Skeletal muscle tissue (tissue), 4 donors: Measurements from ENCODE around the gene ZDHHC4. TPM values are rescaled to one million over a fixed set of nuclear protein-coding genes. Genes with fewer than 3 reads are reported as not detected.

Experiments used
- H3K27ac ChIP-seq: one replicate; pipeline ENCODE4 v1.7.0; 2013; ENCODE audit warnings: mild to moderate bottlenecking, low read depth, low read length, inconsistent platforms
- H3K27me3 ChIP-seq, 3 donors: one replicate each; pipeline ENCODE4 v1.7.0; 2013; ENCODE audit warnings: low read length in 3 of 3; ENCODE audit not compliant: control insufficient read depth in 3 of 3, insufficient read depth in 3 of 3
- H3K36me3 ChIP-seq, 3 donors: one replicate each; pipeline ENCODE4 v1.7.0; 2013; ENCODE audit warnings: low read length in 3 of 3; ENCODE audit not compliant: control insufficient read depth in 3 of 3, insufficient read depth in 3 of 3
- H3K4me1 ChIP-seq, 3 donors: one replicate each; pipeline ENCODE4 v1.7.0; 2013; ENCODE audit warnings: low read length in 3 of 3, mild to moderate bottlenecking in 3 of 3; ENCODE audit not compliant: control insufficient read depth in 3 of 3, insufficient read depth in 3 of 3
- H3K4me3 ChIP-seq, 3 donors: one replicate each; pipeline ENCODE4 v1.7.0; 2013; ENCODE audit warnings: low read length in 3 of 3
- H3K9ac ChIP-seq, 3 donors: one replicate each; pipeline ENCODE4 v1.7.0; 2013; ENCODE audit warnings: low read length in 3 of 3, mild to moderate bottlenecking in 3 of 3, moderate library complexity in 2 of 3, low read depth in 1 of 3
- H3K9me3 ChIP-seq, 3 donors: one replicate each; pipeline ENCODE4 v1.7.0; 2013; ENCODE audit warnings: low read length in 3 of 3; ENCODE audit not compliant: control insufficient read depth in 3 of 3
- total RNA-seq: library from RNA; depleted of rRNA; stranded (reverse); fragments of >200 nt; gene quantifications from one replicate; pipeline ENCODE4 v1.2.3, GENCODE V29; 2014
- donor health status: Osteomylitis.

The ZDHHC4 gene
- total RNA-seq, 1 donor from 2014 or later: 68.9 TPM

DNA sequence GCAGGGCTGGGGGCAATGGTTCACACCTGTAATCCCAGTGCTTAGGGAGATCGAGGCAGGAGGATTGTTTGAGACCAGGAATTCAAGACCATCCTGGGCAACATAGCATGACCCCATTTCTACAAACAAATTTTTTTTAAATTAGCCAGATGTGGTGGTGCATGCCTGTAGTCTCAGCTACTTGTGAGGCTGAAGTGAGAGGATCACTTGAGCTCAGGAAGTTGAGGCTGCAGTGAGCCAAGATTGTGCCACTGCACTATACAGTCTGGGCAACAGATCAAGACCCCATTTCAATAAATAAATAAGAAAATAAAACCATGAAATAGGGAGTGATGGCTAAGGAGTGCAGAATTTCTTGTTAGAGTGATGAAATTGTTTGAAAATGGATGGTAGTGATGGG, 34.9 kb upstream of the ZDHHC4 start:
- Histone ChIP-seq H3K4me3 (no peak overlapping the region), H3K9me3 (no peaks in the 10 kb centered on the region), H3K36me3 (no peaks in the 10 kb centered on the region), H3K4me1 (no peaks in the 10 kb centered on the region), H3K27me3 (peaks cover 10 to 24% (median 20%) of the 10 kb centered on the region in 3 donors), H3K9ac (no peak overlapping the region), H3K27ac (no peak overlapping the region)

DNA sequence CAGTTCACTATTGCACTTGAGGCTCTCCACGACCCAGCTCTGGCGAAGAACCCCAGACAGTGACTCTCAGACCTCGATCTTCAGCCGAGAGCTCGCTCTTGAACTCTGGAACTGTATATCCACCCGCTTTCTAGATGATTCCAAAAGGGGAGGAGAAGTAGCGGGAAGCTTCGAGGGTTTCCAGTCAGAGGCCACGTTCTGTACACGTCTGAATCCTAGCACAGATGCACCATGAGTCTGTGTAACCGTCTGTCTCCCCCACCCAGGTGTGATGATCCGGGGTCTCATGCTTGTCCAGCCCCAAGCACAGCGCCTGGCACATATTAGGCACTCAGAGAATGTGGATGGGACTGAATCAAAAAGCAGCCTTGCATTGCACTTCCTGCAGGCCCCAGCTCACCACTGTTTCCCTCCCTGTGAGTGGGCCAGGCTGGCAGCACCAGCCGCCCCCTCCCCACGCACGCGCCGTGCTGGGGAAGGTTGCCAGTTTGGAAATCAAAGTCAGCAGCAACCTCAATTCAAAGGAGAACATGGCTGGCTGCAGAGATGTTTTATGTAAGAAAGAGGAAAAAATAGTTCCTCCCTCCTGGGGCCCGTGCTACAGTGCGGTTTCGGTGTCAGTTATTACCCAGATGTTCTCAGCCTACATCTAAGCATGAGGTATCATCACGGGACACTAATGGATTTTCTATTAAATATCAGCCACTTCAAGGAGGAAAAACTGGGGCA, 31.7 kb upstream of the ZDHHC4 start:
- Histone ChIP-seq H3K9ac (no peak overlapping the region), H3K36me3 (no peaks in the 10 kb centered on the region), H3K27me3 (peaks cover 0 to 6% (median 5%) of the 10 kb centered on the region in 3 donors), H3K4me1 (no peaks in the 10 kb centered on the region), H3K4me3 (no peak overlapping the region), H3K9me3 (no peaks in the 10 kb centered on the region), H3K27ac (no peak overlapping the region)

GRCh38 chr7:6546498-6547251, 30.6 kb upstream of the ZDHHC4 start:
- no peaks in the 10 kb centered on the region for H3K9me3 ChIP-seq
- H3K36me3 ChIP-seq: no peaks in the 10 kb centered on the region
- no peaks in the 10 kb centered on the region for H3K4me1 ChIP-seq
- H3K4me3 ChIP-seq: no peak overlapping the region
- no peak overlapping the region for H3K27ac ChIP-seq
- no peak overlapping the region for H3K9ac ChIP-seq
- H3K27me3 ChIP-seq: peaks cover 0 to 6% (median 5%) of the 10 kb centered on the region in 3 donors

DNA sequence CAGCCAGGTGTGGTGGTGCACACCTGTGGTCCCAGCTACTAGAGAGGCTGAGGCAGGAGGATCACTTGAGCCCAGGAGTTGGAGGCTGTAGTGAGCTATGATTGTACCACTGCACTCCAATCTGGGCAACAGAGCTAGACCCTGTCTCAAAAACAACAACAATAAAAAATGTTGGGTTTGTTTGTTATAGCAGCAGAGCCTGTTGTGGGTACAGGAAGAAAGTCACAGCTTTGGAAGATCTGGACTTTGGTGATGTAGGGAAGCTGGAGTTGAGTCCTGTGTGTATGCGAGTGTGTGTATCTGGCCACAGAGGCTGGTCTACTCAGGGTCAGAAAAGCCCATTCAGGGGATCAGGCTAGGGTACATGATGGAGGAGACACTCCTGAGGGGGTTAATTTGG, 29.9 kb upstream of the ZDHHC4 start:
- H3K36me3 ChIP-seq: no peaks in the 10 kb centered on the region
- H3K27ac ChIP-seq: no peak overlapping the region
- H3K9me3 ChIP-seq: no peaks in the 10 kb centered on the region
- H3K4me3 ChIP-seq: no peak overlapping the region
- H3K9ac ChIP-seq: no peak overlapping the region
- peaks cover 0 to 6% (median 5%) of the 10 kb centered on the region in 3 donors for H3K27me3 ChIP-seq
- no peaks in the 10 kb centered on the region for H3K4me1 ChIP-seq

GRCh38 chr7:6551016-6551511, 26.2 kb upstream of the ZDHHC4 start, which contains the start of gene GRID2IP:
Gene GRID2IP (minus strand): TSS chr7:6551461. CDS start chr7:6551436, 25 bp downstream.
- H3K9ac ChIP-seq: no peak within 1 kb of the TSS

GRCh38 chr7:6553448-6554044, 23.7 kb upstream of the ZDHHC4 start:
- no peaks in the 10 kb centered on the region for H3K9me3 ChIP-seq
- no peak overlapping the region for H3K4me3 ChIP-seq
- no peaks in the 10 kb centered on the region for H3K36me3 ChIP-seq
- H3K4me1 ChIP-seq: no peaks in the 10 kb centered on the region
- no peak overlapping the region for H3K27ac ChIP-seq
- H3K9ac ChIP-seq: no peak overlapping the region
- H3K27me3 ChIP-seq: peaks cover 0 to 4% (median 0%) of the 10 kb centered on the region in 3 donors

More at GRCh38 chr7:6551016-6551511, 26.2 kb upstream of the ZDHHC4 start, which contains the start of gene GRID2IP:
- Histone ChIP-seq H3K4me1 (no peaks in the 10 kb centered on the region), H3K4me3 (no peak within 1 kb of the TSS), H3K9me3 (no peaks in the 10 kb centered on the region), H3K27me3 (peaks cover 0 to 4% (median 0%) of the 10 kb centered on the region in 3 donors), H3K27ac (no peak within 1 kb of the TSS), H3K36me3 (no peaks in the 10 kb centered on the region)

- Histone ChIP-seq H3K9me3 (no peaks in the 10 kb centered on the region), H3K4me1 (no peaks in the 10 kb centered on the region), H3K4me3 (no peak overlapping the region), H3K36me3 (no peaks in the 10 kb centered on the region), H3K9ac (no peak overlapping the region), H3K27ac (no peak overlapping the region), H3K27me3 (peaks cover 0 to 5% (median 2%) of the 10 kb centered on the region in 3 donors)
Observed at GRCh38 chr7:6554848-6555247, 22.4 kb upstream of the ZDHHC4 start.

DNA sequence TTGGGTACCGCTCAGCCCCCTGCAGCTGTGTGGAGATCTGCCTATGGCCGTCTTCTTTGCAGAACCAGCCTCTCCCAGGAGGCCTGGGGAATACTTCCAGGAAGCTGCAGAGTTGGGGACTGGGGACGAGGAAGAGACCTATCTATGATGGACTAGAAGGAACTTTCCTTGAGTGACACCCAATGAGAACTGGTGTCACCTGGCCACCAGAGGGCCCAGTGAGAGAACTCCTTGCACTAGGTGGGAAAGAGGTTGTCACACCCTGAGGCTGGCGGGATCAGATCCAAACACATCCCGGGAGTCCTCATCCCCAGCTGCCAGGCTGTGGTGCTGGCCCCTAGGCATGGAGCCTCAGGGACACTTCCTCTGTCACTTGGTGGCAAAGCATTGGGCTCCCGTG, 21.1 kb upstream of the ZDHHC4 start:
- Histone ChIP-seq H3K27me3 (peaks cover 0 to 7% (median 2%) of the 10 kb centered on the region in 3 donors), H3K9ac (no peak overlapping the region), H3K4me1 (no peaks in the 10 kb centered on the region), H3K27ac (no peak overlapping the region), H3K9me3 (no peaks in the 10 kb centered on the region), H3K4me3 (no peak overlapping the region), H3K36me3 (no peaks in the 10 kb centered on the region)

DNA sequence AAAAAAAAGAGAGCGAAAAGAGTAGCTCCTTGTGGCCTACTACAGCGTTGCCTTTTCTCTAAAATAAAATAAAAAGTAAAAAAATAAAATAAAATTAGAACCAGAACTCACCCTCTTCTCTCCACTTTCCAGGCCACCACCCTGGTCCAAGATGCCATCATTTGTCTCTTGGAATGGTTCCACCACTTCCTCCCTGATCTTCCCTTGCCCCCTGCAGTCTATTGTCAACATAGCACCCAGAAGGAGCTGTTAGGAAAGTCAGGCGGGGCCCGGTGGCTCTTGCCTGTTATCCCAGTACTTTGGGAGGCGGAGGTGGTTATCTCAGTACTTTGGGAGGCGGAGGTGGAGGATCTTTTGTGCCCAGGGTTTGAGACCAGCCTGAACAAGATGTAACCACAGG, 18.4 kb upstream of the ZDHHC4 start:
- peaks cover 0 to 3% (median 2%) of the 10 kb centered on the region in 3 donors for H3K27me3 ChIP-seq

More for the DNA sequence above, 18.4 kb upstream of the ZDHHC4 start:
- no peak overlapping the region for H3K9ac ChIP-seq
- no peaks in the 10 kb centered on the region for H3K36me3 ChIP-seq
- no peak overlapping the region for H3K4me3 ChIP-seq
- H3K9me3 ChIP-seq: no peaks in the 10 kb centered on the region
- H3K4me1 ChIP-seq: no peaks in the 10 kb centered on the region
- no peak overlapping the region for H3K27ac ChIP-seq
